Breast epithelium (tissue), 4 donors: ENCODE measurements around the gene EPG5. TPM values are rescaled to one million over a fixed set of nuclear protein-coding genes. Genes with fewer than 3 reads are reported as not detected.

Source experiments
- DNase-seq, 2 donors: peaks; one replicate each; pipeline ENCODE4 v3.0.0-alpha.2; 2019; ENCODE audit warnings: low spot score in 2 of 2
- H3K27ac ChIP-seq, 2 donors: fragments of 200-600 bp; sonication (generic) in 1 of 2; one replicate each; pipeline ENCODE4 v1.5.1; 2016 to 2019; ENCODE audit warnings: mild to moderate bottlenecking in 1 of 2
- H3K27me3 ChIP-seq, 2 donors: fragments of 200-600 bp; sonication (generic) in 1 of 2; one replicate each; pipeline versions ENCODE4 v1.5.1 to v1.6.0; 2017 to 2019; ENCODE audit warnings: control low read depth in 1 of 2, mild to moderate bottlenecking in 1 of 2
- H3K36me3 ChIP-seq: fragments of 200-600 bp; one replicate; pipeline ENCODE4 v1.5.1; 2019
- H3K4me1 ChIP-seq, 2 donors: fragments of 200-600 bp; sonication (generic); one replicate each; pipeline ENCODE4 v1.5.1; 2016 to 2019; ENCODE audit warnings: control low read depth in 1 of 2
- H3K4me3 ChIP-seq, 3 donors: fragments of 200-600 bp; sonication (generic); 1 replicate in 2 of 3; 2 replicates in 1 of 3; pipeline ENCODE4 v1.5.1; 2016 to 2019; ENCODE audit warnings: mild to moderate bottlenecking in 3 of 3, moderate library complexity in 2 of 3
- H3K9me3 ChIP-seq, 2 donors: fragments of 200-600 bp; sonication (generic) in 1 of 2; one replicate each; pipeline ENCODE4 v1.5.1; 2016 to 2019; ENCODE audit warnings: control low read depth in 1 of 2
- CTCF ChIP-seq, 3 donors: fragments of 450-650 bp; IDR thresholded peaks; one replicate each; pipeline ENCODE4 v1.5.1; 2016 to 2017; ENCODE audit warnings: antibody characterized with exemption in 3 of 3, mild to moderate bottlenecking in 3 of 3, moderate library complexity in 3 of 3
- POLR2A ChIP-seq: fragments of 450-650 bp; IDR thresholded peaks from one replicate; pipeline ENCODE4 v1.6.1; 2016; ENCODE audit warnings: antibody characterized with exemption, mild to moderate bottlenecking, moderate library complexity
- POLR2AphosphoS5 ChIP-seq, 3 donors: sonication (generic); formaldehyde crosslinking; IDR thresholded peaks; one replicate each; pipeline ENCODE4 v1.6.1; 2017; ENCODE audit warnings: antibody characterized with exemption in 3 of 3
- intact Hi-C: fragments of 100-400 bp; cut with DNase I; formaldehyde crosslinking; loops from one replicate; pipeline ENCODE4 v1.15.1; 2023; ENCODE audit warnings: low total_unique reads
- total RNA-seq, 3 donors: library from RNA; depleted of rRNA; stranded (reverse); fragments of >200 nt; gene quantifications; one replicate each; pipeline ENCODE4 v1.1.0, GENCODE V29; 2016

The EPG5 gene
- total RNA-seq, 3 donors from 2014 or later = 38.7 to 64.5 (median 48.8) TPM

- TF ChIP-seq POLR2AphosphoS5 (IDR thresholded peaks at IDR 0.05) (no peak), POLR2A (no peak), CTCF (IDR thresholded peaks at IDR 0.05) (no peak)
- no peaks in the 10 kb centered on the region for H3K9me3 ChIP-seq
- no peak for DNase-seq
- H3K36me3 ChIP-seq = peaks cover 6% of the 10 kb centered on the region
- H3K27ac ChIP-seq = no peak overlapping the region
- H3K4me1 ChIP-seq = no peaks in the 10 kb centered on the region
- no peaks in the 10 kb centered on the region for H3K27me3 ChIP-seq
- no peak overlapping the region for H3K4me3 ChIP-seq
- intact Hi-C loops = no loop called here
Measured at GRCh38 chr18:45913276-45913675, 53.9 kb downstream of the EPG5 start.

DNA sequence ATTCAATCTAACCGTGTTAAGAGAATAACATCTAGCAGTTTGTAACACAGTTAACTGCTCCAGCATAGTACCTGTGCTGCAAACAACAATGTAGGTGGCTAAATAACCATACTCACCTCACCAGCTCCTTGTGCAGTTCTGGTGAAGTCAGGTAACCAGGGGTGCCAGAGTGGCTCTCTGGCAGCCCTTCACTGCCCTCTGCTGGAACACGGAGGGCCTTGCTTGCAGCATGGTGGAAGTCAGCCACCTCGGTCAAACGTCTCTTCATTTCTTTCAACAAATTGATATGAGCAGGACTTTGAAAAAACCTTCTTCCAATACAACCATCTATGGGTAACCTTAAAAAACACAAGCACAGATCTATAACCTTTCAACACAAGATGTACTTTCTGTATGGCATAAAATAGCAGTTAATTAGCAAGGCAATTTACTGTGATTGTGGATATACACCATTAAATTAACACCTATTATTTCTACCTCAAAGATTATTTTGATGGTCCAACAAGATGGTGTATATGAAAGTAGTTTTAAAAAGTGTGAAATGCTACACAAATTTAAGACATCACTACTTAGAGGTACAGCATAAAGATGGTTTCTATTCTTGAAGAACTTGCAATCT is 56.6 kb downstream of the EPG5 start:
- H3K9me3 ChIP-seq = no peaks in the 10 kb centered on the region
- H3K27ac ChIP-seq = no peak overlapping the region
- H3K4me1 ChIP-seq = no peaks in the 10 kb centered on the region
- intact Hi-C loops = no loop called here
- H3K4me3 ChIP-seq = no peak overlapping the region
- TF ChIP-seq CTCF (IDR thresholded peaks at IDR 0.05) = peak in 2 of 3 donors; percentile 51 to 59
- no peak for TF ChIP-seq POLR2AphosphoS5 (IDR thresholded peaks at IDR 0.05)
- H3K27me3 ChIP-seq = no peaks in the 10 kb centered on the region
- peaks cover 6% of the 10 kb centered on the region for H3K36me3 ChIP-seq
- DNase-seq = peak in 1 of 2 donors; percentile 61

GRCh38 chr18:45901654-45902210 is 65.4 kb downstream of the EPG5 start:
- no peak overlapping the region for H3K27ac ChIP-seq
- H3K4me3 ChIP-seq = no peak overlapping the region
- TF ChIP-seq CTCF (IDR thresholded peaks at IDR 0.05) = no peak
- no peak for TF ChIP-seq POLR2A
- TF ChIP-seq POLR2AphosphoS5 (IDR thresholded peaks at IDR 0.05) = no peak
- no peaks in the 10 kb centered on the region for H3K27me3 ChIP-seq
- H3K9me3 ChIP-seq = no peaks in the 10 kb centered on the region
- H3K36me3 ChIP-seq = peaks cover 5% of the 10 kb centered on the region
- no peak for DNase-seq
- no peaks in the 10 kb centered on the region for H3K4me1 ChIP-seq
- intact Hi-C loops = no loop called here

DNA sequence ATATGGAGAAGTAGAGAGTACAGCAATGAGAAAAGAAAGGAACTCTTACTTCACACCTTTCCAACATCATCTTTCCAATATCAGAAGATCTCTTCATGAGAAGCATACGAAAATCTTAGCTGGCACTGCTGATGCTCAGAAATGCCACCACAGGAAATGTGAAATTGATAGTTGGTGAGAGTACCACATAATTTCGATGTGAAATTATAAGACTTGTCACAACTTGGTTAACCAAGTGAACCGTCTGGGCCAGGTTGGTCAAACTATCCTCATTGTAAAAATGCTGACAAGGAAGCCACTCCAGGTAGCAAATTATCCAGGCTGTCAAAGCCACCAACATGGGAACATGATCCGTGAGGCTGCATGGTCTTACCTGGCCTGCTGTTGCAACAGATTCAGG is 66.5 kb downstream of the EPG5 start:
- Histone ChIP-seq H3K27ac (no peak overlapping the region), H3K36me3 (peaks cover 5% of the 10 kb centered on the region), H3K4me1 (no peaks in the 10 kb centered on the region), H3K27me3 (no peaks in the 10 kb centered on the region), H3K4me3 (no peak overlapping the region), H3K9me3 (no peaks in the 10 kb centered on the region)
- TF ChIP-seq CTCF (IDR thresholded peaks at IDR 0.05) (no peak), POLR2A (no peak), POLR2AphosphoS5 (IDR thresholded peaks at IDR 0.05) (no peak)
- intact Hi-C loops = no loop called here
- DNase-seq = no peak

GRCh38 chr18:45896991-45897390 is 70.1 kb downstream of the EPG5 start:
- Histone ChIP-seq H3K4me1 (no peaks in the 10 kb centered on the region), H3K9me3 (no peaks in the 10 kb centered on the region), H3K36me3 (peaks cover 5% of the 10 kb centered on the region), H3K4me3 (no peak overlapping the region), H3K27me3 (no peaks in the 10 kb centered on the region), H3K27ac (peak overlapping the region in 1 of 2 donors; percentile 21)
- DNase-seq = no peak
- TF ChIP-seq CTCF (IDR thresholded peaks at IDR 0.05) (no peak), POLR2AphosphoS5 (IDR thresholded peaks at IDR 0.05) (no peak), POLR2A (no peak)
- intact Hi-C loops = no loop called here
